GM18526 (cell line): ENCODE results near the gene SMAP2.

Experiments used
- POLR2A ChIP-seq: IDR thresholded peaks from 3 replicates; pipeline ENCODE4 v1.6.1; 2011; ENCODE audit not compliant: insufficient read length; ENCODE audit errors: extremely low read depth

The SMAP2 gene

DNA sequence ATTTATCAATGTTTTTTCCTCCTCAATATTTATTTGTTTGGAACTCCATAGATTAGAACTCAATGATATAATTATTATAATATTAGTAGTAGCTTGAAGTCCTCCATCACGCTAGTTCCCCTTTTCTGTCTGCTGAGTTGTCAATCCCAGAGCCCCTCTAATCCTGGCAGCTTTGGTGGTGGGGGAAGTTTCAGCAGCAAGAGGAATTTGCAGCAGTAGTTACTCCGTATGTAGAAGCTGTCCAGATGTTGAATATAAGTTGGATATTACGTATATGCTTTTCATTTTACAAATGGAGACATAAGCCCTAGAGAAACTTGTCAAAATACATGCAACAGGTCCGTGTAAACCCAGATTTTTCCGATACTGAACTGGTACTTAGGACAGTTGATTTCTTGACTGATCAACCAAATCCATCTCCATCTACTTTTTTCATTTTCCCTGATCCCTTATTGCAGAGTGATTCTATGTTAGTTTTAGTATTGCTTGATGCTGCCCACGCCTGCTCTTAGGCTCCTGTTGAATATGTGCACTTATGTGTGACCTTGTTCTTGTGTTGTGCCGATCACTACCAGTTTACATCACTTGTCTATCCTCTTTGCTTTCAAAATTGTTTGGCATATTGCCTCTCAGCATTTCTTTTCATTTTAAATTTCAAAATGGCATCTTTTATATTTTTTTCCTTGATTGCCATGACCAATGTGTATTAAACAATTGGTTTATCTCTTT is 28.1 kb downstream of the SMAP2 start:
- no peak for TF ChIP-seq POLR2A

DNA sequence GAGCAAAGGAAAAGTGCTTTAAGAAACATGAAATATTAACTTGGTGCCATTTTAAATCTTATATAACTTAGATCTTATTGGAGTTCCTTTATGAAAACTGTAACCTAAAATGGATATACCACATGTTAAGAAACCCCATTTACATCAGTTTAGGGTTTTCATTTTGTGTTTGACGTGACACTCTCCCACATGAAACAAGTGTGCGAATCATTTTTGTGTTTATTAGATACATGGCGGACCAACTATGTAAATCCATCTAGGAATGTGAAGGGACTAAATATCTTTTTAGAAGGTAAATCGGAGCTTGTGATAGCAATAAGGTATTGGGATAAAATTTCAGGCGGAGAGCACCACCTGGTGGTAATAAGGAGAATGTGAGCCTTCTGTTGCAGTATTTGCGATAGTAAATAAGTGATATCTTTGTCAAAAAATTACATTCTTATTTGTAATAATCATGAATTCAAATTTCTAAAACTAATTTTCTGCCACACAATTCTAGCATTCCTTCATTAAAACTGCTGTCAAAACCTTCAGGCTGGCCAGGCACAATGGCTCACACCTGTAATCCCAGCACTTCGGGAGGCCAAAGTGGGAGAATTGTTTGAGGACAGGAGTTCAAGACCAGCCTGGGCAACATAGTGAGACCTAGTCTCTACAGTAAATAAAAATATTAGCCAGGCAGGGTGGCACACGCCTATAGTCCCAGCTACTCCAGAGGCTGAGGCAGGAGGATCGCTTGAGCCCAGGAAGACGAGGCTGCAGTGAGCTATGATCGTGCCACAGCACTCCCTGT is 31.3 kb downstream of the SMAP2 start:
- TF ChIP-seq POLR2A, result no peak

DNA sequence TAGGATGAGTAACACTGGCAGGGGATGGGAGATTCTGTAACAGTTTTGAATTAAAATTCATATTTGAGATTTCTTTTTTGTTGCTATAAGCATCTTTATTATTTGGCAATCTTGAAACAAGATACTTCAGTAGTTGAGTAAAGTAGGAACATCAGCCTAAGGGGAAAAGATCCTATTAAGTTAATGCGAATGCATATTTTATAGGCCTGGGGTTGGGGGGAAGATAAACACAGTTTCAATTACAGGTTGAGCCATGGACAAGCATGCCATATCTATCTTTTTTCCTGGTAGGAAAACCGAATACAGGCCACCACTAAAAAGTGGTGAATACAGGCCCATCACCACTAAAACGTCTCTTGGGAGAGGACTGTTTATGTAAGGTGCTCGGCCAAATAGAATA is 32.3 kb downstream of the SMAP2 start:
- no peak for TF ChIP-seq POLR2A

DNA sequence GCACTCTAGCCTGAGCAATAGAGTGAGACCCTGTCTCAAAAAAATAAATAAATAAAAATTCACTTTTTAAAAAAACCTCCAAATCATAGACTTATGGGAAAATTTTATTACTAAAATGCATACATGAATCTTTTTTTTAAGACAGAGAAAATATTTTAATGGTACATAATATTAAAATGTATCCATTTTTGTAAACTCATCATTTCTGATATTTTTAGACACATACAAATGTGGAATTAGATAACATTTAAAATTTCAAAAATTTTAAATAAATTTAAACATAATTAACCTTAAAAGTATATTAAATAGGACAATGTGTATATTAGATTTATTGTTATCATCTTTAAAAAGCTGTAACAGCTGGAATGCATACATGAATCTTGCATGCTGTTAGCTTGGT is 33.9 kb downstream of the SMAP2 start:
- TF ChIP-seq POLR2A, result no peak

DNA sequence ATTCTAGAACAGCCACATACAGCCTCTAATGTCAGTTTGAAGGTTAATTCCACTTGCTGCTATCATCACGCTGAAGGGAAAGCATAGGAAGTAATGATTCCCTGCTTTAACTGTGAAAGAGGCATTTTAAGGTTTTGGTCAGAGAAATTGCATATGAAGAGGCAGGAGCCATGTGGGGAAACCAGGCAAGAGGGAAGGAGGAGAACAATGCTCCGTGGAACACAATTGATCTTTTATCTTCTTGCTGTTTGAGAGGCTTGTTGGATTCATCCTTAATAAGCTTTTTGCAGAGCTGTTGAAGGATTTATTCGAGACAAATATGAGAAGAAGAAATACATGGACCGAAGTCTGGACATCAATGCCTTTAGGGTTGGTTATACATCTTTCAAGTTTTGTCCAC is 35.9 kb downstream of the SMAP2 start:
- no peak for TF ChIP-seq POLR2A

GRCh38 chr1:40411294-40411693 is 37.8 kb downstream of the SMAP2 start:
- TF ChIP-seq POLR2A, result no peak

GRCh38 chr1:40411843-40412242 is 38.3 kb downstream of the SMAP2 start:
- TF ChIP-seq POLR2A, result no peak

DNA sequence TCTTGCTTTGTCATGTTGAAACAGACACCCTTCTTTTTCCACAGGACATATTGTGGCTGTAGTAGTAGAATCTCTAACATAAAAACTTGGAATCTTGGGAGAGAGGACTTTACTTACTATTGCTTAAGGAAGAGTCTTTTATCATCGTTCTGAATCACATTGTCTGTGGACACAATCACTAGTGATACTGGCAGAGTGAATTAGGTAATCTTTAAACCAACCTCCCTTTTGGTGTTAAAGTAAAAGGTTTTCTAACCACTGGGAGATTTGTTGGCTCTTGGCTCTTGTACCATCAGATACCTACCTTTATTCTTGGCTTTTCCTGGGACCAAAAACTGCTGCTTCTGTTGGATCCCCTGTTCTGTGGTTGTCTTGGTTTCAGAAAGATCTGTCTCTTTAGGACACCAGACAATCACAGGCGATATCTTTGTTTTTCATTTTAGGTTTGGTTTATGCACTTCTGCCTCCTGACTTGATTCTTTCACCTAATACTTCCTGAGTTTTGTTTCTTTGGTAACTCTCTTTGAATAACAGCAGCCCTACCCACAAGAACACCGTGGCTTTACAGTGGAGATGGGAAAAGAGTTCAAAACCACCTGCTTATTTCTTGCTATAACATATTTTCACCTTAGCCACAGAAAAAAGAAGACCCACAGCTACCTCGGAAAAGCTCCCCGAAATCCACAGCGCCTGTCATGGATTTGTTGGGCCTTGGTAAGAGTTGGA is 40.2 kb downstream of the SMAP2 start:
- no peak for TF ChIP-seq POLR2A

DNA sequence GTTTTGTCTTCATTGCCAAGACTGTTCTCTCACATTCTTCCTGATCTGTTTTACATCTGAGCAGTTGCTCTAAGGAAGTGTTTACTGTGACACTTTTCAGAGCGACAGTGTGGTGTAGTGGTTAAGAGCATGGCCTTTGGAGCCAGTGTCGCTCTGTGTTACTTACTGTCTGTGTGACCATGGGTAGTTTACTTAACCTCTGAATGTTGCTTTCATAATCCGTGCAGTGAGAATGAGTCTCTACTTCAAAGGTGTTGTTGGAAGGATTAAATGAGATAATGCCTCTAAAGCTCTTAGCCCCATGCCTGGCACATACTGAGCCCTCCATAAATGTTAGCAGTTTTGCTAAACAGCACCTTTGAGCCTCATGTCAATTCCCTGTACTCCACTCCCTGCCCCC is 40.8 kb downstream of the SMAP2 start:
- TF ChIP-seq POLR2A, result no peak

DNA sequence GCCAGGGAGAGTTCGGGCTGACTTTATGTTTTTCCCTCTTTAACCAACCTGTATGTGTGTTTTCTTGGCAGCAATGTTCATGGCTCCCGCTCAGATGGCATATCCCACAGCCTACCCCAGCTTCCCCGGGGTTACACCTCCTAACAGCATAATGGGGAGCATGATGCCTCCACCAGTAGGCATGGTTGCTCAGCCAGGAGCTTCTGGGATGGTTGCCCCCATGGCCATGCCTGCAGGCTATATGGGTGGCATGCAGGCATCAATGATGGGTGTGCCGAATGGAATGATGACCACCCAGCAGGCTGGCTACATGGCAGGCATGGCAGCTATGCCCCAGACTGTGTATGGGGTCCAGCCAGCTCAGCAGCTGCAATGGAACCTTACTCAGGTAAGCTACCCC is 43.2 kb downstream of the SMAP2 start:
- TF ChIP-seq POLR2A, result no peak

GRCh38 chr1:40421431-40422384 is 48.2 kb downstream of the SMAP2 start:
- TF ChIP-seq POLR2A, result no peak

GRCh38 chr1:40422630-40423263 is 49.2 kb downstream of the SMAP2 start:
- TF ChIP-seq POLR2A, result no peak

- no peak for TF ChIP-seq POLR2A
These were observed 49.7 kb downstream of the SMAP2 start for GRCh38 chr1:40423264-40423642.

GRCh38 chr1:40423951-40424618 is 50.6 kb downstream of the SMAP2 start:
- TF ChIP-seq POLR2A, result no peak
